Midbrain (tissue), 1 donor: Measurements from ENCODE around the gene ADGRA3.
"Not testable (repeated sequence)": the region's sequence is repeated elsewhere in the genome, so short reads cannot be mapped to it uniquely, and the experiment has no call there.

Source experiments
- DNase-seq: peaks from one replicate; lab custom pipeline; 2025; lab: John Stamatoyannopoulos, UW

ADGRA3 gene

DNA sequence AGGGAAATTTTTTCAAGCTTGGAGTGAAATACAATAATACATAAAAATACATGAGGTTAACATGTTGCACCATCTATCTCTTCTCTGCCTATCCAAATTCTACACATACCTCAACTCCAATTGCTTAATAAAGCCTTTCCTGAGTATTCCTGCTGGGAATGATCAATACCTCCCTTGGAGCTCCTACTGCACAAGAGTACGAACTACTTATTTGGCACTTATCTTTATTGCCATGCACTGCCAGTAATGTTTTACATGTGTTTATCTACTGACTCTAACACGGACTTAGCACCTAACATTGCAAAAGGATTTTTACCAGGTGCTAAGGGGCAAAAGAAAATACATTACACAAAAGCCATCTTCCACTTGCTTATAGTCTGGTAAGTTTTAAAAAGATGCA lies 80.2 kb downstream of the ADGRA3 start:
- DNase-seq = no peak

DNA sequence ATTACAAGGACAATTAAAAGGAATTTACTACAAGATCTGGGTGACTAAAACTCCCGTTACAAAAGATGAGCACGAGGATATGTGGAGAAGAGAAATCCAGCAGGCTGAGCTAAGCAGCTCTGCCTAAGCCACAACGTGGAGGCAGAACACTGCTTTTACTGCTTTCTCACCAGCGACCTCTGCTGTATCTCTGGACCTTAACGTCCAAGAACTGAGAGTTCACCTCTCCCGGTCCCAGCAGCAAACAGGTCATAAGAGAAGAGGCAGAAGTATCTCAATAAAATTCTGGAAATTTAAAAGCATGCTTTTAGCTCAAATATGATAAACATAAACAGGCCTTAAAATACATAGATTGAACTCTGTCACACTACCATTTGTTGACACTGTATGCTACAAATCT lies 81.0 kb downstream of the ADGRA3 start:
- DNase-seq = peak; percentile 28

DNA sequence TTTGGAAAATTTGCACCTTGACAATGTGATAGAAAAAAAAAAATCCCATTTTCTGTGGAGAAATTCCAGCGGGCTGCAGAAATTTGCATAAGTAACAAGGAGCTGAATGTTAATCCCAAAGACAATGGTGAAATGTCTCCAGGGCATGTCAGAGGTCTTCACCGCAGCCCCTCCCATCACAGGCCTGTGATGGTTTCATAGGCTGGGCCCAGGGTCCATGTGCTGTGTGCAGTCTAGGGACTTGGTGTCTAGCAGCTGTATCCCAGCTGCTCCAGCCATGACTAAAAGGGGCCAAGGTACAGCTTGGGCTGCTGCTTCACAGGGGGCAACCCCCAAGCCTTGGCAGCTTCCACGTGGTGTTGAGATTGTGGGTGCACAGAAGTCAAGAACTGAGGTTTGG lies 85.2 kb downstream of the ADGRA3 start:
- no peak for DNase-seq

DNA sequence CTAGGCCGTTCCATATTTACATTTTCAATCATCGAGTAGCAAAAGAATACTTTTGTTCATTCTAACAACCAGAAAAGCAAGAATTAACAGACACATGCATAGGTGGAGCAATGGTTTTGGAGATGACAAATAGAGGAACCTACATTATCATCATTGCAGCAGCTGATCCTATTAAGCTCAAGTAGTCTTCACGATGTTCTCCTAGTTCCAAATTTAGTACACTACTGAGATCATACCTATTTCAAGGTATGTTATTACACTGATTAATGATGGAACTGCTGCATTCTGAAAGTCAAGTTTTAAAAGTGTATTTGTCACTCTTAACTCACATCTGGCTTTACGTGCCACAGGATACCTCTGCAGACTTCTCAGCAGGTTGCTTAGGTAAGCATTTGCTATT lies 87.4 kb downstream of the ADGRA3 start:
- DNase-seq = no peak

DNA sequence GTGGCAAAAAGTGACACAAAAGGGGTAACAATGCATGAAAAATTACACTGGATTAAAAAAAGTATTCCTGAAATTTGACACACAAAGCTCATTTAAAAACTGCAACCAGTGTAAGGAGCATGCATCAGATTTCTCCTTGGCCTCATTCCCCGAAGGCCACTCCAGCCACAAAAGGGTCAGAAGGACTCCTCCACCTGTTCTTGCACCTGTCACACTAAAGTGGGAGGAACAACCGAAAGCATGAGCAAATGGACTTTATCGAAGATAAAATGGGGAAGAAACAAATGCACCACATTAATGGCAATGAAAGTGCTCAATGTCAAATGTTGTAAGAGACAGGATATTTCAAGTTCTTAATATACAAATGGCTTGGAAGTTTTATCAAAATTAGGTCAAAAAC lies 88.2 kb downstream of the ADGRA3 start:
- DNase-seq = no peak

DNA sequence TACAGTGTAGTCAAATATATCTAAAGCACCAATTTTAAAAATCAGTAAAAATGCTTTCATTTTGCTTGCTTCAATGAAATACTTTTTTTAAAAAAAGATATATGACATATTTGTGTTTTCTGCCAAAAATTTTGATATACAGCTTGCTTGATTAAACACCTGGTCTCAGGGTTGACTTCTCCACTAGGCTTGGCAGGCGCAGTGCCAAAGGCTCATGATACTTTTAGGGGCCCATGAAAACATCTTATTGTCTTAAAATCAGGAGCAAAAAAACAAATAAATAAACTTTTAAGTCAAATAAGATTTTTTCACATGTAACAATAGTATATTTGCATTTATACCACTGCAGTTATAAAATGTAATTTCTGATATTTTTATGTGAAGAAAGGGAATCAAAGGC lies 95.6 kb downstream of the ADGRA3 start:
- DNase-seq = no peak

DNA sequence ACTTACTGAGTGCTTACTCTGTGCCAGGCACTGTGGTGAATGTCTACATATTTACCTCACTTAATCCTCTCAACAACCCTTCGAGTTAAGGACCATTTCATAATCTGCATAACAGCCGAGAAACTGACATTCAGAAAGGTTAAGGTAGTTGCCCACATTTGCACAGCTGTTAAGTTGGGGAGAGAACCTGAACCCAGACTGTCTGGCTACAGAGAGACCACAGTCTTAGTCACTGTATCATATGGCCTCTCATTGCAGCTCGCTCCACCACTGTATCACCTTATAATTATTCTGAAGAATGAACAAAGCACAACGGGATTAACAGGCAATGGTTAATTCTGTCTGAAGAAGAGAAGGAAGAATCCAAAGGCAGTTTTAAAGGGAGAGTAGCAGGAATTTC lies 98.5 kb downstream of the ADGRA3 start:
- no peak for DNase-seq

DNA sequence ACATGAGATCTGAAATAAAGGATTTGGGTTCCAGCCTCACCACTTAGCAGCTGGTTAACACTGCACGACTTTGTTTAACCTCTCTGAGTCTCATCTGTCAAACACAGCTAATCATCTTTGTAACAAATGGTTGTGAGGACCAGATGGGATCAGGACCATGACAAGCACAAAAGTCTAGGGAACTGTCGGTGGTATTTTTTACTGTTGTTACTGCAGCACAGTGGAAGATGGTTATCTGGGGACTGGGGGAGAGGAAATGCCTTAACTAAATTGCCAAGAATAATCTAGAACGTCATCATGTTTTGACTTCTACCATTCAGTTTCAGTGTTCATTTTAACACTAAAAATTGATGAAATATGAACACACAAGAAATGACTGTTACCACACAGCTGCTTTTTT lies 99.5 kb downstream of the ADGRA3 start:
- DNase-seq = no peak

DNA sequence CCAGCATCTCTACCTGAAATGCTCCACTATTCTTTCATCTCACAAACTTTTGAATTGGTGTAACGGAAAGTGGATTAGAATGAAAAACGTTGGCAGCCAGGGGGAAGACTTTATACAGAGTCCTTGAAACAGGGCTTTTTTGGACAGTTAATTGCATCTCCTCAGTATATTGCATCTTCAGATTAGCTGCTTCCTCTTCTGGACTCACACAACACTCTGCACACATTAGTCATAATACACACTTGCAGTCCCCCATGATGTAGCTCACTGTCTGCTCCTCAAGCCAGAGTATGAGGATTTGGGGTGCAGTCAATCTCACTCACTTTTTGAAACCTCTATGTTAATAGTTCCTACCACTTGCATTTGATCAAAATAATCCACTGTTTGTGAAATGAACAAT lies 101.0 kb downstream of the ADGRA3 start:
- no peak for DNase-seq

DNA sequence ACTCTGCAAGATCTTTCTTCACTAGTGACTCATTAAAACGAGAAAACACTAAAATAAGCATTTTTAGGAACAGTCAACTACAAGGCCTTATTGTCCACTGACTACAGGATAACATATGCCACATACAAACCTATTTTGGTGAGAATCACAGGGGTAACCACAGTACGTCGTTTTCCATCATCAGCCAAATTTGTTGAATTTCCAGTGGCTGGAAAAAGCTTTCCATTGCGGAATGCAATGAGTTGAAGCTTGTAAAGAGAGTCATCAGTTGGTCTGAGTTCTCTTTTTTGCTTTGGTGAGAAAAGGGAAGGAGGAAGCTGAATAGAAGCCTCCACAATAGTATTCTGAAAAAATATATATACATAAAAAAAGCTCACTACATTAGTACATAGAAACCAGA lies 102.4 kb downstream of the ADGRA3 start:
- no peak for DNase-seq

DNA sequence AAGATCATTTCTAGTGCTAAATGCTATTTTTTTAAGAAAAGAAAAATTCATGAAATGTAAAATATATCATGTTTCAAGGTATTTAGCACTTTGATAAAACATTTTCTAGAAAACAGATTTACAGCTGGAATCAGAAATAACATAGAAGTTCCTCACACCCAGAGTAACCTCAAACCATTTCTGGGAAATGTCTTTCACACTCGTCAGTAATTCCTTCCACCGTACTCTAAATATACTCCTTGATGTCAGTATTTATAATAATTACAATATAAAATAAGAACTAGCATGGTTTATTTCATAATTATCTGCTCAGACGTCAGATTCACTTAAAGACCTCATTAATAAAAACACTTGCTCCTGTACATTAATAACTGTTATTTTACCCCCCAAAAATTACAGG lies 103.9 kb downstream of the ADGRA3 start:
- DNase-seq = no peak

DNA sequence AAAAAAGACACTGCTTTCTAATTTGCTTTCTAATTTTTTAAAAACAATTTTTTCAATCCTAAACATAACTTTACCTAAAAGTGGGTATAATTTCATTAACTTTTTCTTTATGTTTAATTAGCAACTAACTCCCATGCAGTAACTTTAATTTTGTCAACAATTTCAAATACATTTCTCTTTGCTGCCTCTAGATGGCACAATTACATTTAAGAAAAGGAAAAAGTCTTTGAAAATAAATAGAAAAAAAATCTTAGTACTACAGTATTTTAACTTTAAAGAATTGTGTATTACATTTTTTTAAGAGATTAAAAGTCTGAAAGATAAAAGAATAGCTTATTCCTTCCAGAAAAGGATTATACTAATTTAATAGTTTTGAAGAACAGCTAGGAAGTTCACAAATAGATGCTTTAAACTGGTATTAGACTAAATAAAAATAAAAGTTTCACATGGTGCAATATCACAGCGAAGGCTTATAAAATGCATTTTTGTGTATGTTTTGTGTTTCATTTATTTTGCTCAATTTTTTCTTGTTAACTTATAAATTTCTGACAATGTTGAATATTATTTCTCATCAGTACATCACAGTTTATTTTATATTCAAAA lies 105.1 kb downstream of the ADGRA3 start:
- DNase-seq = no peak

DNA sequence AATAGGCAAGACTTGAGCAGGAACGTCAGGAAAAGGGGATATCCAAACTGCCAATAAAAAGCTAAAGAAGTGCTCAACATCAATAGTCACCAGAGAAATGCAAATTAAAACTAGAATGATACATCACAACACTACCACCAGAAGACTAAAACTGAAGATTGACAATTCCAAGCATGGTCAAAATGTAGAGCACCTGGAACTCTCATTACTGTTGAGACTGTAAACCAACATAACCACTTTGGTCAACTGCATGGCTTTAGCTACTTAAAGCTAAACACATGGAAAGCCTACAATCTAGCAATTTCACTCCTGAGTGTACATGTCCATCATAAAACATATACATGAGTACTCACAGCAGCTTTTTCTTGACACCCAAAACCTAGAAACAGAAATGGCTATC lies 107.4 kb downstream of the ADGRA3 start:
- no peak for DNase-seq

DNA sequence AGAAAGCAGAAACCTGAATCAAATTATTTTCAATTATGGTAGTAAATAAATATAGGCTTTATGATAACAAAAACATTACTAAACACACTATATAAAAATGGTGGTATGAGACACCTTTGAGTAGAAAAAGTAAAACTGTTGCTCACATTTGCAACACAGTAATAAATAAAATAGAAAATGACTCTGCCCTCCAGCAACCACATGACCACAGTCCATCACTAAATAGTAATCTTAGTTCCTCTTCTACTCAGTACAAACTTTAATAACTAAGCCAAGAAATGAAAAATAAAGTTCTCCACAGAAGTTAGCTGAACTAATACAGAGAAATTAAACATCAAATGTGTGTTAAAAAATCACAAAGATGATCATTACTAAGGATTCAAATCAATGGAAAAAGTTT lies 108.5 kb downstream of the ADGRA3 start:
- no peak for DNase-seq

DNA sequence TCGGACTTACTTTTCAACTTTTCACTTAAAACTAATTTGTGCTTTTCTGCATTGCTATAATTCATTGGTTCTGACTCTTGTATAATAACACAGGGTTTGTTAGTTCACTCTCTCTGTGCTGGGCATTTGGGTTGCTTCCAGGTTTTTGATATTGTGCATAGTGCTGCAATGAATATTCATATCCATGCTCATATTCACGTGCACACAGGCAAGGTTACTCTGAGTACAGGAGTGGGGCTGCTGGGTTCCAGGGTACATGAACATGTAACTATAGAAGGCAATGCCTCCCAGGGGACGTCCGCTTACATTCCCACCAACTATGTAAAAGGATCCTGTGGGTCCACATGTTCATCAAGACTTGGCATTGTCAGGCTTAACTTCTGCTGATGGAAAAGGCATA lies 117.2 kb downstream of the ADGRA3 start:
- DNase-seq = no peak

DNA sequence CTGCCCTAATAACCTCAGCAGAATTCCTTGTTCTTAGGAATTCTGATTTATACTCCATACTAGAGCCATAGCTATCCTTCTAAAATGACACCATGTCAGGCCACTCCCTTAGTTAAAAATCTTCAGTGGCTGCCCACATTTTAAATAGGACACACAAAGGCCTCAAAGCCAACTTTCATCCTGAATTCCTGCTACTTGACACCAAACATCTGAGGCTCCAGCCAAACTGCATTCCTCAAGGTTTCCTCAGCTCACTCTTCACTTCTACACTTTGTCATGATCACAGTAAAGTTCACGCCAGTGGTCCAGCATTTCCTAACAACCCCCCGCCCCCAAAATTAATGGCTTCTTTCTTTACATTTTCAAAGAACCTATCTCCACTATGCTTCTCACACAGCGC lies 124.3 kb downstream of the ADGRA3 start:
- no peak for DNase-seq

DNA sequence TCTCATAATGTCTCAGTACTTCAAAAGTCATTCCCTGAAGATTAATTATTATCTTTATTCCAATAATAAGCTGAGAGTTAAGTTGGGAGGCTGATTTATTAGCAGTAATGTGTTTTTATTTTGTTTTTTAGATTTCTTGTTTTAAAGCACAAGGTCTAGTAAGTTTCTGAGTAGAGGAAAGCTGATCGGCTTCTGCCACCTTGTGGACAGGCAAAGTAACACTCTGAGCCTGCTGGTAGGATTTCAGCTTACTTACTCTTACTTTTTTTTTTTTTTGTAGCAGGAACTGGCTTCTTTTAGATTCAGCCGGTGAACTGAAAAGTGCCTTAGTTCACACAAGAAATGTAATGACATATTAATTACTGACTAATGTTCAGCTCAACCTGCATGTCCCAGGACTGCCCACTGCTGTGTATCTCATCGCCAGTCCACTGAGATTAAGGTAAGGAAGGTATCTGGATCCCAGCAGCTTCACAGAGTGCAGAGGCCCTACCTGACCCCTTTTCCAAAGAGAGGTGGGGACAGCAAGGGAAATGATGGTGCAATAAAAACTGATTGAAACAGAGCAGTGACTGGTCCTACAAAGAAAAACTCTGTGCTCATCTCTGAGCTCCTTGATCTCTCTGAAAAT lies 126.5 kb downstream of the ADGRA3 start:
- peak; percentile 22 for DNase-seq

DNA sequence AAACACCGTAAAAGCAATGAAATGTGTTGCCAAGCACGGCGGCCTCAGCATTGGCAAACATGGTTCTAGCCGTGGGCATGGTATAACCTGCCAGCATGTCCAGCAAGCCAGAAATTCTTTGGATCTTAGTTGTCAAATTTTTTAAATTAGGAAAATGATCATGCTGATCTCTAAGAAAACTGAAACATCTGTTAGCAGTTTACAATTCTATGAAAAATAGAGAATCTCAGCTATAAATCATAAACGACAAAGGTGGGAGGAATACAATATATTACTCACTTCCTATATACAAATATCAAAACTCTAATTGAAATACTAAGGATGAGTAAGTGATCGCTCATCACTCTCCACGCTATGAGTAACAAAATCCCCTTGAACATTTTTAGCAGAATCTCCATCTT lies 130.3 kb downstream of the ADGRA3 start:
- no peak for DNase-seq

DNA sequence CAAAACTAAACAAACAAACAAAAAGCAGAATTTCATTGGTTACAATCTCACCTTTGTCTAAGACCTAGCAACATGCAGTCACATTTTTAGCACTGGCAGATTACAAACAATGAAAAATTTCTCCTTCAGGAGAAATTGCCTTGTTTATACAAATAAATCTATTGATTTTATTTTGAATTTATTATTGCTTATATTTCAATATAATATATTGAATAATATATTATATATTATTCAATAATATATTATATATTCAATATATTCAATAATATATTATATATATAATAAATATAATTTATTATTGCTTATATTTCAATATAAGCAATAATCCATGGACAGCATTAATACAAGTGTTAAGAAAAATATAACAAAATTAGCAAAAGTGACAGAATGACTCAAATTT lies 131.7 kb downstream of the ADGRA3 start:
- no peak for DNase-seq

DNA sequence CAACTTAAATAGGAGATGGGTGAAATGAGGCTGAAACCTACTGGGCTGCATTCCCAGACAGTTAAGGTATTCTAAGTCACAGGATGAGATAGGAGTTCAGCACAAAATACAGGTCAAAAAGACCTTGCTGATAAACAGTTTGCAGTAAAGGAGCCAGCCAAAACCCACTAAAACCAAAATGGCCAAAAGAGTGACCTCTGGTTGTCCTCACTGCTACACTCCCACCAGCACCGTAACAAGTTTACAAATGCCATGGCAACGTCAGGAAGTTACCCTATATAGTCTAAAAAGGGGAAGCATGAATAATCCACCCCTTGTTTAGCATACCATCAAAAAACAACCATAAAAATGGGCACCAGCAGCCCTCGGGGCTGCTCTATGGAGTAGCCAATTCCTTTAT lies 133.7 kb downstream of the ADGRA3 start:
- not testable (repeated sequence) for DNase-seq

DNA sequence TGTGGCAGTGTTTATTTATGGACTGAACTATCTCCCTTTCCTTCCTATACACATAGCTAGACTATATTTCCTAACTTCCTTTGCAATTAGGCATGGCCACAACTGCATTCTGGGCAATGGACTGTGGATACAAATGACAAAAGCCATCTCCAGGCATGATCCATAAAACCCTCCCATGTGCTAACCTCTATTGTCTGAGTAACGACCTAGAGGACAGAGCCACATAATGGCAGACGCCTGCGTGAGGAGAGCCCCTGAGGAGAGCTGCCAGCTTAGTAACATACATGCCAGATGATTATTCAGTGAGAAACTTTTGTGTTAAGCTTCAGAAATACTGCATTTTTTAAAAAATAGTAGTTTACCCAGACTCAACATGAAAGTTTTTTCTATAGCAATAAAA lies 142.9 kb downstream of the ADGRA3 start:
- no peak for DNase-seq

DNA sequence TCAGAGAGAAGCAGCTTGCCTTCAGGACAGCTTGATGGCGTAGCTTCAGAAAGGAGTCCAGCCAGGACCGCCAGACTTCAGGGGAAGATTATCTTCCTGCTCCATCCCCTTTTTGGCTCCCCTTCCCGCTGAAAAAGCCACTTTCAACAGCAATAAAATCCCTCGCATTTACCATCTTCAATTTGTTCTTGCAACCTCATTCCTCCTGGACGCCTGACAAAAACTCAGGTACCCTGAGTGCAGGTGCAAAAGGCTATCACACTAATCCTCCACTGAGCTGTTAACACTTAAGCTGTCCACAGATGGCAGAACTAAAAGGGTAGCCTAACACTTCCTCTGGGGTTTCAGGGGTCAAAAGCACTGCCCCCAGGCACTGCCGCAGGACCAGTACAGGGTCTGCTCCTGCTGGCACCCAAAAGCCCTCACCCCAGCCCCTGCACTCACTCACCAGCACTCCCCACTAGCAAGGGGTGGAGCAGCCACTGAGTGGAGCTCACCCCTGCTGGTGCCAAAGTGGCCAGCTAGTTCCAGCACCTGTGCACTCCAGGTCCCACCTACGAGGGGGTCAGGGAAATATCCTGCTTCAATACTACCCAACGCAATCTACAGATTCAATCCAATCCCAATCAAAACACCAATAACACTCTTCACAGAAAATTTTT lies 145.8 kb downstream of the ADGRA3 start:
- DNase-seq = no peak

DNA sequence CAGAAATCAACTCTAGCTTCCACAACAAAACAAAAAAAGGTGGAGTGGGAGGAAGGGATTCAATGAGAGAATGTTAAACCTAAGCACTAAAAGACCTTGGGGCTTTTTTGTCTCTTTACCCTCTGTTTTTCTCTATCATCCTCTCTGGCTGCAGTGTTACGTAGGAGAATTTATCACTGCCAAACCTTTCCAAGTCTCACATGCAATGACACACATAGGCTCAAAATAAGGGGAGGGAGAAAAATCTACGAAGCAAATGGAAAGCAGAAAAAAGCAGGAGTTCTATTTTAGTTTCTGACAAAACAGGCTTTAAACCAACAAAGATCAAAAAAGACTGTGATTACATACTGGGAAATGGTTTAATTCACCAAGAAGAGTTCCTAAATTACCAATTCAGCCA lies 152.1 kb downstream of the ADGRA3 start:
- DNase-seq = no peak

DNA sequence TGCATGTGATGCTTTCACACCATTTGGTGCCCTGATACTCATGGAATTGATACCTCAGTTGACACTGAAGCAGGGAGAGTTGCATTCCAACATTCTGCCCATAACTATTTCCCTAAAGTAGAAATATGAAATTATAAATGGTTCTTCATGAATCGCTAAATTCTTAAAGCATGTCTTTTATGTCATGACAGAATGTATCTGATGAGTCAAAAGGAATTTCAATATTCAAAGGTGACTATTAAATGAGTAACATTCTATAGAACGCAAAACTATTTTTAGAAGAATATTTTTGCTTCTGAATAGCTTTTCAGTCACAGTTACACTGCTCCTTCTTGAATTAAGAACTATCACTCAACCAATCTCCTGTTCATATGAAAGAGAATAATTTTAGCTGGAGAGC lies 152.8 kb downstream of the ADGRA3 start:
- no peak for DNase-seq
